ENCODE measurements around the gene SLC6A6.

- TF ChIP-seq, protein P1, sequence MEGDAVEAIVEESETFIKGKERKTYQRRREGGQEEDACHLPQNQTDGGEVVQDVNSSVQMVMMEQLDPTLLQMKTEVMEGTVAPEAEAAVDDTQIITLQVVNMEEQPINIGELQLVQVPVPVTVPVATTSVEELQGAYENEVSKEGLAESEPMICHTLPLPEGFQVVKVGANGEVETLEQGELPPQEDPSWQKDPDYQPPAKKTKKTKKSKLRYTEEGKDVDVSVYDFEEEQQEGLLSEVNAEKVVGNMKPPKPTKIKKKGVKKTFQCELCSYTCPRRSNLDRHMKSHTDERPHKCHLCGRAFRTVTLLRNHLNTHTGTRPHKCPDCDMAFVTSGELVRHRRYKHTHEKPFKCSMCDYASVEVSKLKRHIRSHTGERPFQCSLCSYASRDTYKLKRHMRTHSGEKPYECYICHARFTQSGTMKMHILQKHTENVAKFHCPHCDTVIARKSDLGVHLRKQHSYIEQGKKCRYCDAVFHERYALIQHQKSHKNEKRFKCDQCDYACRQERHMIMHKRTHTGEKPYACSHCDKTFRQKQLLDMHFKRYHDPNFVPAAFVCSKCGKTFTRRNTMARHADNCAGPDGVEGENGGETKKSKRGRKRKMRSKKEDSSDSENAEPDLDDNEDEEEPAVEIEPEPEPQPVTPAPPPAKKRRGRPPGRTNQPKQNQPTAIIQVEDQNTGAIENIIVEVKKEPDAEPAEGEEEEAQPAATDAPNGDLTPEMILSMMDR (IDR thresholded peaks at IDR 0.05; ENCODE audit: insufficient read depth, low read length, poor library complexity, severe bottlenecking): no peak
- no peak for TF ChIP-seq EZH2phosphoT487 (conservative IDR thresholded peaks at IDR 0.05; ENCODE audit: low read length)
Observed at GRCh38 chr3:14463330-14464140, 61.1 kb downstream of the SLC6A6 start.

Data from SU-DHL-6 (cell line).